H7 (cell line): ENCODE data around the gene RNF213. TPM values are rescaled to one million over a fixed set of nuclear protein-coding genes. Genes with fewer than 3 reads are reported as not detected.
A peak's percentile ranks its signal among the peaks of the same experiment; 100 is the strongest.

ENCODE experiments used
- DNase-seq: peaks from one replicate; pipeline ENCODE4 v3.0.0; 2012
- H3K27me3 ChIP-seq: 2 replicates; pipeline ENCODE4 v1.6.0; 2011; ENCODE audit warnings: mild to moderate bottlenecking, low read length; ENCODE audit not compliant: control insufficient read depth, insufficient read depth
- H3K36me3 ChIP-seq: replicated peaks from 2 replicates; pipeline ENCODE4 v1.5.1; 2011; ENCODE audit warnings: low read length; ENCODE audit not compliant: control insufficient read depth, insufficient read depth
- H3K4me3 ChIP-seq: 2 replicates; pipeline ENCODE4 v1.5.1; 2011; ENCODE audit warnings: low read depth, mild to moderate bottlenecking, control low read depth, low read length, moderate library complexity; ENCODE audit not compliant: insufficient read depth
- total RNA-seq: library from RNA; depleted of rRNA; stranded (reverse); fragments of >200 nt; shearing (Covaris generic); gene quantifications from 2 replicates; pipeline ENCODE4 v1.2.3, GENCODE V29; 2014

Gene RNF213
- total RNA-seq, 1 experiment from 2014 or later, result 29.4 TPM

DNA sequence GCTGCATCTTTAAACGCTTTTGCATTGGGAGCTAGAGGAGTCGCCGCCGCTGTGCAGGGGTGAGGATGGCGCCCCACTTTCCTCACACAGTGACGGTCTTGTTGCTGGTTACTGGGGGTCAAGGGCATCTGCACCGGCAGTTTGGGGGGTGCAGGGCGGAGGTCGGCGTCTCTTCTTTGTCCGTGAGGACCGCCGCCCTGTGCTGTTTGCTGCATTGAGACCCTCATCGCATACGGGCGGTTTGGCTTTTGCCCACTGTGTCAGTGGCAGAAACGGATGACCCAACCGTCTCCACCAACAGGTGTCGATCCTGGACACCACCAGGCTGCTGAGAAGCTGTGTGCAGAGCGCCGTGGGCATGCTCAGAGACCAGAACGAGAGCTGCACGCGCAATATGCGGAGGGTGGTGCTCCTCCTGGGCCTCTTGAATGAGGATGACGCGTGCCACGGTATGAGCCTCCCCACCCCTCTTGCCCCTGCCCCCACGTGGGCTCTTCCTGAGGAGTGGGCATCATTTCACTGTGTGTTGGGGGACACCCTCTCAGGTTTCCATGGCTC is 93.1 kb downstream of the RNF213 start:
- Histone ChIP-seq H3K36me3 (peaks cover 24% of the 10 kb centered on the region), H3K4me3 (no peak overlapping the region), H3K27me3 (no peaks in the 10 kb centered on the region)
- DNase-seq, result no peak

DNA sequence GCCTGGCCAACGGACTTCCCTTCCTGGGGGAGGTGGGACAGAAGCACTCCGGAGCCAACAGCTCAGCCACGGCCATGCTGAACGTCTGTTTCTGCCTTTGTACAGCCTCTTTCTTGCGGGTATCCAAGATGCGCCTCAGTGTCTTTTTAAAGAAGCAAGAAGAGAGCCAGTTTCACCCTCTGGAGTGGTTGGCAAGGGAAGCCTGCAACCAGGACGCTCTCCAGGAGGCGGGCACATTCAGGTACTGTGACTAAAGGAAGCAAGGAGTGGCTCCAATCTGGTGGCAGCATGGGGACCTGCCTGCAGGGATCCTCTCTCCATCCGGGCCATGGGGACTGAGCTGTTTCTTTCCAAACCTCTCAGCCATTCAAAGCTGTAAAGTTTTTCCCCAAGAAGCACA is 93.7 kb downstream of the RNF213 start:
- H3K36me3 ChIP-seq, result peaks cover 23% of the 10 kb centered on the region

DNA sequence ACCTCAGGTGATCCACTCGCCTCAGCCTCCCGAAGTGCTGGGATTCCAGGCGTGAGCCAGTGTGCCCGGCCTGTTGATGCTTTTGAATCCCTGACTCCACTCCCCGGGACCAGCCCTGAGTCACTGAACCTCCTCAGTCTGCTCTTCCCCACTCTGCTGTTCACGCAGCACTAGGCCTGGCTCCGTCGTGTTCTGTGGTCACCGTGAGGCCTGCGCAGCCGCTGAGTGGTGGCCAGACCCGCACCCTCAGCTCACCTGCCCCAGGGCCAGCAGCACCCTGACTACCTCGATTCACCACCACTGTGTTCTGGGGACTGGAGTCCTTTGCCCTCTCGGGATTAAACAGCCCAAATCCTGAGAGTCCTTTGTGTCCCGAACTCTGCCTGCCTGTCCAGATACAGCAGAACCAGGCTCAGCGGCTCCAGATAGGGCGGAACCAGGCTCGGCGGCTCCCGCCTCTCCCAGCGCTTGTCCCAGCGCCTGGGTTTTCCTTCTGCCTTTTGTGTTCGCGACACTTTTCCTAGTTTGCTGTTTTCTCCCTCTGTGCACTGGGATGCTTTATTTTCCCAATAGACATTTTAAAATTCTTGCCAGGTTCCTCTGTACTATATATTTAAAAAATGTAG is 95.7 kb downstream of the RNF213 start:
- Histone ChIP-seq H3K27me3 (no peaks in the 10 kb centered on the region), H3K36me3 (peaks cover 29% of the 10 kb centered on the region)

More for the DNA sequence above, 93.7 kb downstream of the RNF213 start:
- DNase-seq, result no peak
- no peak overlapping the region for H3K4me3 ChIP-seq
- H3K27me3 ChIP-seq, result no peaks in the 10 kb centered on the region

DNA sequence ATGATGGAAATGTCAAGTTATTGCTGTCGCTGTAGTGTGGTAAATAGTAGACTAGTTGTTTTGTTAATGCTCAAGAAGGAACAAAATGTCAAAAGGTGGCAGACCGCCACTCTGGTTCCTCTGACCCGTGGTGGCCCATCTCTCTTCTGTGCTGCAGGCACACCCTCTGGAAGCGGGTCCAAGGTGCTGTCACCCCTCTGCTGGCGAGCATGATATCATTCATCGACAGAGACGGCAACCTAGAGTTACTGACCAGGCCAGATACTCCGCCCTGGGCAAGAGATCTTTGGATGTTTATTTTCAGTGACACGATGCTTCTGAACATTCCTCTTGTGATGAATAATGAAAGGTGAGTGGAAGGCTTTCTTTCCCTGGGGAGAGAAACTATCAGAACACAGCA is 97.5 kb downstream of the RNF213 start:
- Histone ChIP-seq H3K27me3 (no peaks in the 10 kb centered on the region), H3K4me3 (no peak overlapping the region), H3K36me3 (peaks cover 30% of the 10 kb centered on the region)
- no peak for DNase-seq

More for the DNA sequence above, 95.7 kb downstream of the RNF213 start:
- DNase-seq, result no peak
- H3K4me3 ChIP-seq, result no peak overlapping the region

DNA sequence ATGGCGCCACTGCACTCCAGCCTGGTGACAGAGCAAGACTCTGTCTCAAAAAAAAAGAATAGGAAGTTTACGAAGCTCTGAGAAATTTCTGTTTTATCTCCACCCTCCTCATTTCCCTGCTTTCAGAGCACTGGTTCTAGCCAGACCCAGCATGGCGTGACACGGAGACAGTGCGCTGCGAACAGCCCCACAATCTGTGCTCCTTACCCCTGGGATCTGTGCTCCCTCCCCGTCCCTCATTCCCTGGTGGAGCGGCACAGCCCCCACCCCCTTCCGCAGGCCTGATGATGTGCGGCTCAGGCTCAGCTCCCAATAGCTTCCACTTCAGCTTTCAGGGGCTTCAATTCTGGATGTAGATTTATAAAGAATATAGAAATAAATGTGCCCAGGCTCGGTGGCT is 98.2 kb downstream of the RNF213 start:
- no peak for DNase-seq
- Histone ChIP-seq H3K4me3 (no peak overlapping the region), H3K36me3 (peaks cover 29% of the 10 kb centered on the region), H3K27me3 (no peaks in the 10 kb centered on the region)

DNA sequence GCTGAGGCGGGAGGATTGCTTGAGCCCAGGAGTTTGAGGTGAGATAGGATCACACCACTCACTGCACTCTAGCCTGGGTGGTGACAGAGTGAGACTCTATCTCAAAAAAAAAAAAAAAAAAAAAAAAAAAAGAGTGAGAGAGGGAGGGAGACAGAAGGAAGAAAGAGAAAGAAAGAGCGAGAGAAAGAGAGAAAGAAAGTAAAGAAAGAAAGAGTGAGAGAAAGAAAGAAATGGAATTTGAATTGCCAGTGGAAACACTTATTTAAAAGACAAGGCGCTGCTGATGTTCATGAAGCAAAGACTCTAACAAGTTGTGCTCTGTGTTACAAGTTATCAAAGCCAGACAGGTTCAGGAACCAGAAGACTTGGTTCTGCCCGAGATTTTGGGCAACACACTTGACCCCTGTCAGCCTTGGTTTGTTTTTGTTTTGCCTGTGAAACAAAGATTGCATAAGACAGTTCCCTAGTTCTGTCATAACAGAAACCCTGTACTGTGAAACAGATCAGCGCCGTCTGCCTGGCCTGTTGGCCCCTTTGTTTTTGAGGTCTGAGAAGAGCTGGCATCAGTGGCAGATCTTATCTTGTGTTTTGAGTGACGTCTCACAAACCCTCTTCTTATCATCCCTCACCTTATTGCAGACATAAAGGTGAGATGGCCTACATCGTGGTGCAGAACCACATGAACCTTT is 98.9 kb downstream of the RNF213 start:
- Histone ChIP-seq H3K4me3 (no peak overlapping the region), H3K36me3 (peaks cover 27% of the 10 kb centered on the region)

DNA sequence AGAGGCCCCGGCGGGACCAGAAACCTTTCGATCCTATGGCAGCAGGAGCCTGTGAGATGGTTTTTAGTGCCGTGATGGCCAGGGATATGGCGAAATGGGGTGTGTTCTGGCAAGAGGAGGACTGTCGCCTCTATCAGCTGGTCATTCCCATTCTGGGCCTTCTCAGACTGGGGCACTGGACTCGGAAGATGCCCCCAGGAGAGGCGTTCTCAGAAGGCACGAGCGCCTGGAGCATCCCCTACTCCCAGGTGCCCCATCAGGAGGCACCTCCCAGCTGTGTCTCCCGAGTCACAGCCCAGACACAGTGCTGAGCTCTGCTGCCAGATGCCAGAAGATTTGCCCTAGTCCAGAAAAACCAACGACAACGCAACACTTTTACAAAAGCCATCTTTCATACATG is 99.7 kb downstream of the RNF213 start:
- Histone ChIP-seq H3K4me3 (no peak overlapping the region), H3K36me3 (peaks cover 33% of the 10 kb centered on the region)
- DNase-seq, result no peak

More for the DNA sequence above, 98.9 kb downstream of the RNF213 start:
- DNase-seq, result no peak
- H3K27me3 ChIP-seq, result no peaks in the 10 kb centered on the region

DNA sequence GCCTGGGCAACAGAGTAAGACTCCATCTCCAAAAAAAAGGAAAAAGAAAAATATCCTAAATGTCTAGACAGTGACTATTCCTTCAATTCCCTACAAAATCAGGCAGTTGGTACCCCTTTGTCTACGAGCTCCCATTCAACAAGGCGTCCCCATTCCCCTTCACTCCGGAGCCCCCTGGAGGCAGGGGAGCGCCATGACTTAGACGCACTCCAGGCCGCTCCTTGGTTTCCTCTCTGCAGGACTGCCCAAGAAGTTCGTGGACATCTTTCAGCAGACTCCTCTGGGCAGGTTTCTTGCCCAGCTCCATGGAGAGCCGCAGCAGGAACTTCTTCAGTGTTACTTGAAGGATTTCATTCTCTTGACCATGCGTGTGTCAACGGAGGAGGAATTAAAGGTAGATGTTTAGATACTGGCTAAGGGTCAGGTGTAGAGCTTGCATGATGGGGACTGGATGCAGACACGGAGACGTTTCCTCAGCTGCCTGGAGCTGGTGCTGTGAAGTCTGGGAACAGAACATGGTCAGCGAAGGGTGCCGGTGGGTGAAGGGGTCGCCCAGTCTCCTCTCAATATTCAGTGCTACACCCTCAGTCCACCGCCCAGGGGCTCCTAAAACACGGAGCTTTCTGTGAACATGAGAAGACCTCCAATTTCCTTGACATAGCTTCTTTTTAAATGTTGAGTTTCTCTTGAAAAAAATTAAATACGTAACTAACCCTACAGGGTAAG is 101.0 kb downstream of the RNF213 start:
- no peak overlapping the region for H3K4me3 ChIP-seq
- peaks cover 35% of the 10 kb centered on the region for H3K36me3 ChIP-seq
- DNase-seq, result peak; percentile 91
- no peaks in the 10 kb centered on the region for H3K27me3 ChIP-seq

More for the DNA sequence above, 99.7 kb downstream of the RNF213 start:
- H3K27me3 ChIP-seq, result no peaks in the 10 kb centered on the region

DNA sequence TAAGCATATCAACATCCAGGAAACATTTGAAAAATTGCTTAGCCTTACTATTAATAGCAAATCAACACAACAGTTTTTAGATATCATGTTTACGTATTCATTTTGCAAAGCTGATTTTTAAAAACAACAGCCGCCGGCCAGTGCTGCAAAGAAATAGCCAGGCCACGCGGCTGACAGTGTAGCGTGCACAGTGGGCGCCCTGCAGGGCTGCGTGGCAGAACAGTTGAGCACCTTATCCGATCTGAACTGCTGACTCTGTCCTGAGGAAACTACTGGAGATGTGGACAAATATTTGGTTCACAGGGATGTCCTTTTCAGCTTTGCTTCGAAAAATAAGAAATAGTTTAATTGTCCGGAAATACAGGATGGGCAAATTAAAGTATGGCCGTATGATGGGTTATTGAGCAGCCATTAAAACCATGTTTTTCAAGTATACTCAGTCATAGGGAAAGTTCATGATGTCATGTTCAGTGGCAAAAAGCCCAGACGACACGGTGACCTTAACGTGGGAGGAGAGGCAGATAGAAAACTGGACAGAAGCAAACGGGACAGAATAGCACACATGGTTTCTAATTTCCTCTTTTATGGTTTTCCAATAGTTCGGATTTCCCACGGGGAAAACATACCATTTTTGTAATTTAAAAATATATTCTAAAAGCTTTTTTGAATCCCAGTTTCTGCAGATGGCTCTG is 101.9 kb downstream of the RNF213 start:
- H3K4me3 ChIP-seq, result no peak overlapping the region
- no peaks in the 10 kb centered on the region for H3K27me3 ChIP-seq
- DNase-seq, result no peak
- H3K36me3 ChIP-seq, result peaks cover 35% of the 10 kb centered on the region

DNA sequence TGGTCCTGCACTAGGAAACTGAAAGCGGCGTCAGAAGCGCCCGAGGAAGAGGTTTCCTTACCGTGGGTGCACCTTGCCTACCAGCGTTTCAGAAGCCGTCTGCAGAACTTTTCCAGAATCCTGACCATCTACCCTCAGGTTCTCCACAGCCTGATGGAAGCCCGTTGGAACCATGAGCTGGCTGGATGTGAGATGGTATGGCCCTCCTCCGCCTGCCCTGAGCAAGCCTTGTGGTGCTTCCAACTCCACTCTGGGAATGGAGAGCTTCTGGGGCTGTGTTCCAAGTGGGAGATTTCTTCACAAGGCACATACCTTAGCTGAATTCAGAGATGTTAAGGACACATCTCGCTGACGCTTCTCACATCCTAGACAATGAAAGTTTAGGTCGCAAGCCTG is 102.5 kb downstream of the RNF213 start:
- no peak for DNase-seq
- peaks cover 39% of the 10 kb centered on the region for H3K36me3 ChIP-seq

DNA sequence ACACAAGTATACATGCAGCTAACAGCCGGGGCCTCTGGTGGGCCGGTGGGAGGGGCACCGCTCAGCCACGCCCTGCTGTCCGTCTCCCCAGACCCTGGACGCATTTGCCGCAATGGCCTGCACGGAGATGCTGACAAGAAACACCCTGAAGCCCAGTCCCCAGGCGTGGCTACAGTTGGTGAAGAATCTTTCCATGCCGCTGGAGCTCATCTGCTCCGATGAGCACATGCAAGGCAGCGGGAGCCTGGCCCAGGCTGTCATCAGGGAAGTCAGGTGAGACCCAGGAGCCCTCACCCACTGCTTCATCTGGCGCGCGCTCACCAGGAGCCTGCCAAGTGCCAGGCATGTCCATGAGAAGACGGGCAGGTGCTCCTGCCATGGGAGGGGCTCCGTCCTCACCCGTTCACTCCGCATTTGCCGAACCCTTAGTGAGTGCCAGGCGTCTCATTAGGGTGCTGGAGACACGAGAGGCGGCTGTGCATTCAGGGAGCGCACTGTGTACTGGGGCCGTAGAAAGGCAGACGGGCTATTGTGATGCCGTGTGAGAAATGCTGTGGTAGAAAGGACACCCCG is 103.0 kb downstream of the RNF213 start:
- no peaks in the 10 kb centered on the region for H3K27me3 ChIP-seq
- no peak for DNase-seq
- H3K4me3 ChIP-seq, result no peak overlapping the region
- peaks cover 38% of the 10 kb centered on the region for H3K36me3 ChIP-seq

More for the DNA sequence above, 102.5 kb downstream of the RNF213 start:
- Histone ChIP-seq H3K27me3 (no peaks in the 10 kb centered on the region), H3K4me3 (no peak overlapping the region)

DNA sequence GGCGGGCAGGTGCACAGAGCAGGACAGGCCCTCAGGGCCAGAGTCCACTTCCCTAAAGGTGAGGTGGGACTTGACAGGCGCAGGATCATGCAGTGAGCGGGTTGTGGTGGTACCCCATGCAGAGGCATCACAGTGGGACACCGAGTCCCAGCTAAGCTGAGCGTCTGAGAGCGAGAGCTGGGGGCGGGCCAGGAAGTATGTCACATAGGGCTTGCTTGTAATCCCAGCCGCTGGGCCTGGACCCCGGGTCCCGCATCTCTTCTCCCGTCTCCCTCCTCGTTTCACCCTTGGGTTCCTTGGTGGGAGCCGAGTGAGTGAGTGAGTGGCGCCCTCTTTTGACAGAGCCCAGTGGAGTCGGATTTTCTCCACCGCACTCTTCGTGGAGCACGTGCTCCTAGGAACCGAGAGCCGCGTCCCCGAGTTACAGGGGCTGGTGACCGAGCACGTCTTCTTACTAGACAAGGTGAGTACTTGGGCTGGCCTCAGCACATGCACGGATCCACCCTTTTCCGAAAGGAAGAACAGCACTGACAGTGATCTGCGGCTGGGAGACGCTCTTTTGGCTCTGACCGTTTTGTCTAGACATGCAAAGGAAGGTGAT is 103.5 kb downstream of the RNF213 start:
- peak; percentile 82 for DNase-seq
- Histone ChIP-seq H3K4me3 (no peak overlapping the region), H3K36me3 (peaks cover 37% of the 10 kb centered on the region), H3K27me3 (no peaks in the 10 kb centered on the region)

DNA sequence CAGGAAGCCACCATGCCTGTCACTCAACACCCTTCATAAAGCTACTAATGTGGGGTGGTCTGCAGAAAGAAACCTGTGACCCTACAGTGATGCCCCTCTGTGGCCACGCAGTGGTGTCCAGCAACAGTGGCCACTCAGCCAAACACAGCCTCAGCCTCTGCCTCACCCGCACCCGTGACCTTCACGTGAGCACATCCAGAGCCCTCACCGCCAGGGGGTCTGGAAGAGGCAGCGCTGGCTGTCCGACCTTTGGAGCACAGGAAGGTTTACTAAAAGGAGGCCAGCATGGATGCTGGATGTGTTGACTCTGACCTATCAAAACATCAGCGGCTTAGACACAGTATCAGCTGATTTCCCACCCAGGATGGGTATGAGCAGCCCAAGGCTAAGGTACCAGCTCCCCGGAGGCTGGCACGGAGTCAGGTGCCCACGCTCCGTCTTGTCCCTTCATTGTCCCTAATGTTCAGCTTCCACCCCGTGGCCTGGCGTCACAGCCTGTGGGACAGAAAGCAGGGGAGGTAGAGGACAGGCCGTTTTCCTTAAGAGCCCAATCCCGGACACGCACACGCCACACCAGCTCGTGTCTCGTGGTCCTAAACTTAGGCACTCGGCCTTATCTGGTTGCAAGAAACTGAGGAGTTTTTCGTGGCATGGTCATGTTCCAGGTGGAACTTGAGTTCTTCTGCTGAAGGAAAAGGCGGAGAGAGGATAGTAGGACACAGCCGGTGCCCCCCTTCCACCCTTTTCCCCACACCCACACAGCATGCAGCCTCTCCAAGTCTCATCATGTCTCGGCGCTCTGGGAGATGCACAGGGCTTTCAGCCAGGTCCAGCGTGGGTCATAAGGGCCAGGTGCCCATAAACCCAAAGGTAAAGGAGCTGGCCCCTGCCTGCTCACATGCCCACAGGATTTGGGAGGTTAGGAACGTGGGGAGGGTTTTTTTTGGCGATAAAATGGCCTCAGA is 104.6 kb downstream of the RNF213 start:
- DNase-seq, result no peak
- Histone ChIP-seq H3K4me3 (no peak overlapping the region), H3K27me3 (no peaks in the 10 kb centered on the region), H3K36me3 (peaks cover 38% of the 10 kb centered on the region)
